ENCODE results near the gene MYO1B.

DNA sequence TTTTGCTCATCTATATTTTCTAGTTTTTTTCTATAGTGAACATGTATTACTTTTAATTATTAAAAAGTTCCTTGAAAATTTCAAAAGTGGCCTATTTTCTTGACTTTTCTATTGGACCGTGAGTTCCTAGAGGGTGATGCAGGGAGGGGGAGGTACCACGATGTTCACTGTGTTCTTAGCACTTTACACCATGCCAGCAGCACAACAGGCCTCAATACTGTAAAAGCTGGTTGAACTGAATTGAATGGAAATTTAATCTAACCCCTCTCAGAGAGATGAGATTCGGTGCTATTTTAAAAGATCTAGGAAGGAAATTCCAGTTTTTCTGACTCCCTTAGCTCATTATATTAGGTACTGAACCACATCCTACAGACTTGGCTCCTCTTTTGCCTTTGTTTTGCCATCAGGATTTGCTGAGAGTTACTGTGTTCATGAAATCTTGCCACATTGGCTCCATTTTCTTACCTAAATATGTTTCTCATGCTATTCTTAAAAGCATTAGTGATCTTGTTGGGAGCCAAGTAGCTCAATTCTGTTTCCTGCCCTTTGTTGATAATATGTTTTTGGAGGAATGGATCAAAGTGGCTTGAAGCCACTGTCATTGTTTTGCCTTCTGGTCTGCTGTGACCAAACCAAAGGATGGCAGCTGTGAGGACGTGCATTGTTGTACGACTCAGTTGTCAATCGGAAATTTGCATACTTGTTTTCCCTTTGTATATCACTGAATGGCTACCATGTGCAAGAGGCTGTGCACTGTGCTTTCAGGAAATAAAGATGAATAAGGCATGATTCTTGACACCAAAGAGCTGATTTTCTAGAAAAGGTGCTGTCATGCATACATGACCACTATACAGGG, 25.3 kb downstream of the MYO1B start:
- no peak for TF ChIP-seq EZH2 (IDR thresholded peaks at IDR 0.05; ENCODE audit: low read depth, low read length, severe bottlenecking)
- TF ChIP-seq POLR2AphosphoS5 (IDR thresholded peaks at IDR 0.05; ENCODE audit: low read depth, low read length): no peak
- TF ChIP-seq EP300 (IDR thresholded peaks at IDR 0.05; ENCODE audit: borderline replicate concordance in 1 of 2, low read depth in 2 of 2, low read length in 2 of 2): no peak
- no peak for TF ChIP-seq PHF8 (conservative IDR thresholded peaks at IDR 0.05; ENCODE audit: low read depth, low read length)

Data from H1 (cell line).